Endothelial cell of umbilical vein (primary cell): ENCODE results near the gene TRPM1. TPM values are rescaled to one million over a fixed set of nuclear protein-coding genes. Genes with fewer than 3 reads are reported as not detected.

Experiments
- BruUV-seq: library from RNA; stranded (reverse); fragments of 400-500 nt; replicated peaks from 2 replicates; lab custom pipeline; 2021; lab: Mats Ljungman, UMichigan
- CTCF ChIA-PET: fragments of 300-600, 350-600 bp; sonication (Branson Sonifier 250); formaldehyde crosslinking; loops from one replicate; lab custom pipeline; 2021; ENCODE audit warnings: antibody characterized with exemption, inconsistent platforms; lab: Charles Lee
- POLR2A ChIA-PET: fragments of 300-600, 350-600 bp; sonication (Branson Sonifier 250); formaldehyde crosslinking; loops from one replicate; lab custom pipeline; 2021; ENCODE audit warnings: antibody characterized with exemption, inconsistent platforms; lab: Charles Lee
- DNase-seq: peaks from one replicate; pipeline ENCODE4 v3.0.0-alpha.2; 2011; ENCODE audit warnings: low read depth, low spot score
- FAIRE-seq: peaks from 2 replicates; lab custom pipeline; 2011; peaks lifted over from hg19 to GRCh38; lab: Jason Lieb, UNC
- H2AFZ ChIP-seq: 2 replicates; pipeline ENCODE4 v1.6.0; 2012; ENCODE audit warnings: low read depth, low read length, control low read depth, inconsistent platforms
- H3K27ac ChIP-seq: 2 replicates; pipeline ENCODE4 v1.5.1; 2011; ENCODE audit warnings: low read depth, mild to moderate bottlenecking, control low read depth, low read length, moderate library complexity; ENCODE audit not compliant: insufficient read depth
- H3K27me3 ChIP-seq, 2 experiments: 2 replicates each; pipeline versions ENCODE4 v1.6.0 to v1.6.1; 2011; ENCODE audit warnings: low read length in 2 of 2, mixed read lengths in 1 of 2; ENCODE audit not compliant: control insufficient read depth in 2 of 2, insufficient read depth in 2 of 2
- H3K36me3 ChIP-seq, 2 experiments: 2 replicates in 1 of 2; 3 replicates in 1 of 2; pipeline ENCODE4 v1.5.1; 2011; ENCODE audit warnings: low read length in 2 of 2, mild to moderate bottlenecking in 1 of 2, moderate library complexity in 1 of 2; ENCODE audit not compliant: control insufficient read depth in 2 of 2, insufficient read depth in 2 of 2; ENCODE audit errors: extremely low read depth in 1 of 2
- H3K4me1 ChIP-seq: 3 replicates; pipeline ENCODE4 v1.5.1; 2011; ENCODE audit warnings: mild to moderate bottlenecking, low read length; ENCODE audit not compliant: control insufficient read depth, insufficient read depth; ENCODE audit errors: extremely low read depth
- H3K4me2 ChIP-seq: 2 replicates; pipeline ENCODE4 v1.6.1; 2011; ENCODE audit warnings: low read length, control low read depth, mixed read lengths; ENCODE audit not compliant: insufficient read depth
- H3K4me3 ChIP-seq, 3 experiments: fragments of 200-600 bp in 1 of 3; sonication (generic), shearing (Covaris generic) in 1 of 3; replicated peaks in 1 of 3; 2 replicates each; pipeline ENCODE4 v1.5.1; 2011 to 2016; ENCODE audit warnings: control low read depth in 3 of 3, low read length in 3 of 3, mild to moderate bottlenecking in 2 of 3, inconsistent platforms in 1 of 3, low read depth in 1 of 3, moderate library complexity in 1 of 3; ENCODE audit not compliant: insufficient read depth in 1 of 3
- H3K79me2 ChIP-seq: 2 replicates; pipeline ENCODE4 v1.6.0; 2012; ENCODE audit warnings: low read length, inconsistent platforms; ENCODE audit not compliant: control insufficient read depth, insufficient read depth
- H3K9ac ChIP-seq: replicated peaks from 2 replicates; pipeline ENCODE3; 2011; ENCODE audit warnings: low read length, control low read depth; ENCODE audit not compliant: insufficient read depth; ENCODE audit errors: extremely low read depth
- H3K9me1 ChIP-seq: replicated peaks from 3 replicates; pipeline ENCODE4 v1.6.0; 2011; ENCODE audit warnings: mild to moderate bottlenecking, low read length; ENCODE audit not compliant: control insufficient read depth, insufficient read depth; ENCODE audit errors: extremely low read depth
- H3K9me3 ChIP-seq: replicated peaks from 2 replicates; pipeline ENCODE4 v1.5.1; 2012; ENCODE audit warnings: low read length, inconsistent platforms; ENCODE audit not compliant: control insufficient read depth, insufficient read depth
- H4K20me1 ChIP-seq: replicated peaks from 2 replicates; pipeline ENCODE3; 2011; ENCODE audit warnings: mild to moderate bottlenecking, low read length; ENCODE audit not compliant: control insufficient read depth, insufficient read depth; ENCODE audit errors: extremely low read depth
- FOS ChIP-seq: IDR thresholded peaks from 2 replicates; pipeline ENCODE4 v1.6.1; 2011; ENCODE audit warnings: mild to moderate bottlenecking, low read length, moderate library complexity, borderline replicate concordance; ENCODE audit not compliant: insufficient read depth
- JUN ChIP-seq: IDR thresholded peaks from 2 replicates; pipeline ENCODE4 v1.6.1; 2011; ENCODE audit warnings: borderline replicate concordance, low read depth; ENCODE audit not compliant: insufficient read length, insufficient read depth
- POLR2AphosphoS5 ChIP-seq: IDR thresholded peaks from 2 replicates; pipeline ENCODE4 v1.6.1; 2012; ENCODE audit warnings: low read depth, mild to moderate bottlenecking, control low read depth, low read length, moderate library complexity; ENCODE audit not compliant: insufficient read depth
- dilution Hi-C: fragments of 300-500 bp; cut with MboI; formaldehyde crosslinking; loops from one replicate; pipeline ENCODE4 v1.15.0; 2019; ENCODE audit warnings: low sequenced_read_pairs; ENCODE audit not compliant: extremely low pct_ligation_motif_present
- intact Hi-C: fragments of 100-400 bp; cut with micrococcal nuclease; formaldehyde crosslinking; loops from one replicate; pipeline ENCODE4 v1.10.0; 2022
- polyA plus RNA-seq, 4 experiments: library from polyadenylated mRNA; depleted of rRNA in 3 of 4; stranded (reverse) in 3 of 4; unstranded in 1 of 4; fragments of >200 nt; gene quantifications; 2 replicates each; pipeline versions ENCODE4 v1.2.1 to v1.2.3, GENCODE V29; 2011 to 2012; ENCODE audit warnings: missing spikeins in 1 of 4
- total RNA-seq: library from RNA; stranded (reverse); gene quantifications from 2 replicates; pipeline ENCODE4 v1.2.3, GENCODE V29; 2021
- TF ChIP-seq, protein P1 (sequence below), 2 donors: IDR thresholded peaks; 1 replicate in 1 of 2; 2 replicates in 1 of 2; pipeline ENCODE4 v1.5.1; 2011; ENCODE audit warnings: low read length in 2 of 2, mild to moderate bottlenecking in 2 of 2, moderate library complexity in 2 of 2, control low read depth in 1 of 2, inconsistent platforms in 1 of 2, low read depth in 1 of 2; ENCODE audit not compliant: insufficient read depth in 1 of 2; ENCODE audit errors: extremely low read depth in 1 of 2

Gene TRPM1
- total and polyA plus RNA-seq, 2 donors (not counting 3 experiments of a cell fraction or from before 2014, with no cell fraction given): 0.19 TPM; not detected in 1

DNA sequence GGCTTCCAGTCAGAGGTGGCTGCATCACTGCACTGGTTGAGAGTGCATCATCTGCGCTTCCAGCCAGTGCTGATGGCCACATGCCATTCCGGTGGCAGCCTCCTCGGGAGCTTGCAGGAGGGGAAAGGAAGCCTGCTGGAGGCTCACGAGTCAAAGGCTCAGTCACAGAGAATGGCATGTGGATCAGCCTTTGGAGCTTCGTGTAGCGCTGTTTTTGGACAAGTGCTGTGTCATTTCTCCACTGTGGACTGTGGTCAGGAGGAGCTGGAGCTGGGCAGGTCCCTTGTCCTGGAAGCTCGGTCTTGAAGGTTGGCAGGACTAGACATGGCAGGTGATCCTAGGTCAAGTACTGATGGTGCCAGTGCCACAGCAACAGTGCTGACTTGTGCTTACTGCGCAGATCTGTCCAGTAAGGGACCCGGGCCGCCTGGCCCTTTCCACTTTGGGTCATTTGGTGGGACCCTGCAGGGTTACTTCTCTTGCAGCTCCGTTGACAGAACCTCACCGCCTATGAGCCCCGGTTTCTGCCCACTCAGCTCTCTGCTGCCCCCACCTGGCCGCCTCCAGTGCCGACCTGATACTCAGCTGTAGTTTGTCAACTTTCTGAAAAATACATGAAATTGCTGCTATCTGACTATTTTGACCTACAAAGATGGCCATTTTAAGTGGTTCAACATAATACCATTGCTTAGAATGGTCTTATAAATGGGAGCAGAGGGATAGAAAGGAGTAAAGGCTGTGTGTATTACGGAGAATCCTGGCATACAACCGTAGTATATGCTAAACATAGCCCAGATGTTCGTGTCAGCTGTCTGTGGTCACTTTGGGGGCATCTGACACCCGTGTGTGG, 27.6 kb upstream of the TRPM1 start:
- DNase-seq: peak; percentile 78
- H3K79me2 ChIP-seq: no peaks in the 10 kb centered on the region
- BruUV-seq: no TSS peak
- TF ChIP-seq JUN (no peak), POLR2AphosphoS5 (no peak), FOS (no peak)
- TF ChIP-seq, protein P1, sequence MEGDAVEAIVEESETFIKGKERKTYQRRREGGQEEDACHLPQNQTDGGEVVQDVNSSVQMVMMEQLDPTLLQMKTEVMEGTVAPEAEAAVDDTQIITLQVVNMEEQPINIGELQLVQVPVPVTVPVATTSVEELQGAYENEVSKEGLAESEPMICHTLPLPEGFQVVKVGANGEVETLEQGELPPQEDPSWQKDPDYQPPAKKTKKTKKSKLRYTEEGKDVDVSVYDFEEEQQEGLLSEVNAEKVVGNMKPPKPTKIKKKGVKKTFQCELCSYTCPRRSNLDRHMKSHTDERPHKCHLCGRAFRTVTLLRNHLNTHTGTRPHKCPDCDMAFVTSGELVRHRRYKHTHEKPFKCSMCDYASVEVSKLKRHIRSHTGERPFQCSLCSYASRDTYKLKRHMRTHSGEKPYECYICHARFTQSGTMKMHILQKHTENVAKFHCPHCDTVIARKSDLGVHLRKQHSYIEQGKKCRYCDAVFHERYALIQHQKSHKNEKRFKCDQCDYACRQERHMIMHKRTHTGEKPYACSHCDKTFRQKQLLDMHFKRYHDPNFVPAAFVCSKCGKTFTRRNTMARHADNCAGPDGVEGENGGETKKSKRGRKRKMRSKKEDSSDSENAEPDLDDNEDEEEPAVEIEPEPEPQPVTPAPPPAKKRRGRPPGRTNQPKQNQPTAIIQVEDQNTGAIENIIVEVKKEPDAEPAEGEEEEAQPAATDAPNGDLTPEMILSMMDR (IDR thresholded peaks at IDR 0.05; ENCODE audit: extremely low read depth in 1 of 2, insufficient read depth in 1 of 2, low read depth in 1 of 2, low read length in 2 of 2): peak; percentile 93 to 96
- no peak overlapping the region for H3K4me2 ChIP-seq
- dilution Hi-C loops (no loop called here), intact Hi-C loops (loop anchor here (5.0 kb wide), 1 partner anchor 327 kb away; no protein-coding TSS in a partner anchor)
- ChIA-PET CTCF (interaction anchor here (0.6 to 4.2 kb wide), 72 partner anchors 8 to 472 kb away, joined by 3 to 175 read pairs (median 6); partner anchors contain the start of genes FAN1, MTMR10 and TRPM1), POLR2A (interaction anchor here (1.0 to 2.0 kb wide), 6 partner anchors 105 to 165 kb away, joined by 3 to 9 read pairs (median 4); partner anchors contain the start of gene MTMR10)
- H3K36me3 ChIP-seq: no peaks in the 10 kb centered on the region
- H3K27me3 ChIP-seq: peaks cover 0 to 3% of the 10 kb centered on the region in 2 experiments
- no peak overlapping the region for H3K4me3 ChIP-seq
- no peaks in the 10 kb centered on the region for H3K9me1 ChIP-seq
- no peaks in the 10 kb centered on the region for H3K9me3 ChIP-seq
- no peaks in the 10 kb centered on the region for H4K20me1 ChIP-seq
- no peak overlapping the region for H3K27ac ChIP-seq
- FAIRE-seq: peak; percentile 89
- H2AFZ ChIP-seq: peak overlapping the region; percentile 16
- no peak overlapping the region for H3K9ac ChIP-seq
- H3K4me1 ChIP-seq: peaks cover 4% of the 10 kb centered on the region
